ENCODE measurements around the gene FRMPD1.

Gene FRMPD1

GRCh38 chr9:37683531-37684371 is 33.0 kb downstream of the FRMPD1 start:
- no peak for DNase-seq

GRCh38 chr9:37692622-37693221 is 42.0 kb downstream of the FRMPD1 start:
- no peak for DNase-seq

GRCh38 chr9:37693260-37693659 is 42.5 kb downstream of the FRMPD1 start:
- no peak for DNase-seq

GRCh38 chr9:37694355-37694754 is 43.6 kb downstream of the FRMPD1 start:
- no peak for DNase-seq

GRCh38 chr9:37696528-37696927 is 45.8 kb downstream of the FRMPD1 start:
- DNase-seq = no peak

- DNase-seq = no peak
These were observed 49.4 kb downstream of the FRMPD1 start for GRCh38 chr9:37700131-37700530.

GRCh38 chr9:37700900-37701299 is 50.1 kb downstream of the FRMPD1 start:
- no peak for DNase-seq

- no peak for DNase-seq
These were observed 55.0 kb downstream of the FRMPD1 start for GRCh38 chr9:37705787-37706186.

- DNase-seq = no peak
These were observed 55.5 kb downstream of the FRMPD1 start for GRCh38 chr9:37706290-37706689.

- DNase-seq = no peak
These were observed 57.0 kb downstream of the FRMPD1 start for GRCh38 chr9:37707748-37708147.

- DNase-seq = no peak
These were observed 59.3 kb downstream of the FRMPD1 start for GRCh38 chr9:37710046-37710445.

- DNase-seq = no peak
These were observed 64.5 kb downstream of the FRMPD1 start for GRCh38 chr9:37715260-37715659.

GRCh38 chr9:37715991-37716505 is 65.3 kb downstream of the FRMPD1 start:
- no peak for DNase-seq

- no peak for DNase-seq
These were observed 68.8 kb downstream of the FRMPD1 start for GRCh38 chr9:37719526-37719925.

GRCh38 chr9:37727013-37727412 is 76.3 kb downstream of the FRMPD1 start:
- no peak for DNase-seq

- no peak for DNase-seq
These were observed 78.7 kb downstream of the FRMPD1 start for GRCh38 chr9:37729499-37729898.

GRCh38 chr9:37730256-37730655 is 79.5 kb downstream of the FRMPD1 start:
- no peak for DNase-seq

GRCh38 chr9:37730839-37731238 is 80.1 kb downstream of the FRMPD1 start:
- DNase-seq = no peak

GRCh38 chr9:37732086-37732741 is 81.5 kb downstream of the FRMPD1 start:
- DNase-seq = no peak

GRCh38 chr9:37732952-37733351 is 82.2 kb downstream of the FRMPD1 start:
- no peak for DNase-seq

- no peak for DNase-seq
These were observed 88.5 kb downstream of the FRMPD1 start for GRCh38 chr9:37739222-37739621.

GRCh38 chr9:37740128-37740527 is 89.4 kb downstream of the FRMPD1 start:
- DNase-seq = no peak

GRCh38 chr9:37740631-37741328 is 90.0 kb downstream of the FRMPD1 start:
- DNase-seq = no peak
